ENCODE results near the gene CLEC1A. TPM values are rescaled to one million over a fixed set of nuclear protein-coding genes. Genes with fewer than 3 reads are reported as not detected.

CLEC1A gene, protein sequence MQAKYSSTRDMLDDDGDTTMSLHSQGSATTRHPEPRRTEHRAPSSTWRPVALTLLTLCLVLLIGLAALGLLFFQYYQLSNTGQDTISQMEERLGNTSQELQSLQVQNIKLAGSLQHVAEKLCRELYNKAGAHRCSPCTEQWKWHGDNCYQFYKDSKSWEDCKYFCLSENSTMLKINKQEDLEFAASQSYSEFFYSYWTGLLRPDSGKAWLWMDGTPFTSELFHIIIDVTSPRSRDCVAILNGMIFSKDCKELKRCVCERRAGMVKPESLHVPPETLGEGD
- total RNA-seq, result 2.4 TPM
- long read RNA-seq, partial matches to known transcripts, result 0 of 2 reads
- long read RNA-seq, other reads (novel, unspliced or antisense), result 0 of 2 reads

DNA sequence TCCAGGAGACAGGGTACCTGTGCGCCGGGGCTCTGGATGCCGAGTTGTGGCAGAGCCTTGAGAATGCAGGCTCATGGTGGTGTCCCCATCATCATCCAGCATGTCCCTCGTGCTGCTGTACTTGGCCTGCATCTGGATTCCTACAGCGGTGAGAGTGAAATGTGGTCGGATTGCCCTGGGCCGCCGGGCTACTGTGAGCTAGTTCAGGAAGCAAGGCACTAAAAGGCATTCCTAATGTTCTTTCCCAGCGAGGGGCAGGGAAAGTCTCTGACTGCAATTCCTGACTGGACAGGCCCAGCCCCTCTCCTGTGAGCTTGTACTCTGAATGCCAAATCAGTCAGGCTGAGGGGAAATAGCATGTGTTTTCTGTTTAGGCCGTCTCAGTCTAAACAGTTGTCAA lies at the start of gene CLEC1A:
CLEC1A (minus strand) TSS at position 195 of the 400 bp plus-strand sequence; CDS start at position 132, 63 bp downstream.
- intact Hi-C loops (cut with micrococcal nuclease), result no loop called here
- TF ChIP-seq, protein P1, sequence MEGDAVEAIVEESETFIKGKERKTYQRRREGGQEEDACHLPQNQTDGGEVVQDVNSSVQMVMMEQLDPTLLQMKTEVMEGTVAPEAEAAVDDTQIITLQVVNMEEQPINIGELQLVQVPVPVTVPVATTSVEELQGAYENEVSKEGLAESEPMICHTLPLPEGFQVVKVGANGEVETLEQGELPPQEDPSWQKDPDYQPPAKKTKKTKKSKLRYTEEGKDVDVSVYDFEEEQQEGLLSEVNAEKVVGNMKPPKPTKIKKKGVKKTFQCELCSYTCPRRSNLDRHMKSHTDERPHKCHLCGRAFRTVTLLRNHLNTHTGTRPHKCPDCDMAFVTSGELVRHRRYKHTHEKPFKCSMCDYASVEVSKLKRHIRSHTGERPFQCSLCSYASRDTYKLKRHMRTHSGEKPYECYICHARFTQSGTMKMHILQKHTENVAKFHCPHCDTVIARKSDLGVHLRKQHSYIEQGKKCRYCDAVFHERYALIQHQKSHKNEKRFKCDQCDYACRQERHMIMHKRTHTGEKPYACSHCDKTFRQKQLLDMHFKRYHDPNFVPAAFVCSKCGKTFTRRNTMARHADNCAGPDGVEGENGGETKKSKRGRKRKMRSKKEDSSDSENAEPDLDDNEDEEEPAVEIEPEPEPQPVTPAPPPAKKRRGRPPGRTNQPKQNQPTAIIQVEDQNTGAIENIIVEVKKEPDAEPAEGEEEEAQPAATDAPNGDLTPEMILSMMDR (IDR thresholded peaks at IDR 0.05; ENCODE audit: borderline replicate concordance), result no peak
- Histone ChIP-seq H3K4me1 (peaks cover 44% of the 10 kb centered on the region), H3K9me3 (replicated peaks) (peaks cover 3% of the 10 kb centered on the region), H3K27ac (replicated peaks) (peak within 1 kb of the TSS; percentile 79), H3K4me3 (peak within 1 kb of the TSS; percentile 60), H3K36me3 (no peaks in the 10 kb centered on the region), H3K27me3 (ENCODE audit: low read depth) (no peaks in the 10 kb centered on the region)
- peak; percentile 23 for DNase-seq

DNA sequence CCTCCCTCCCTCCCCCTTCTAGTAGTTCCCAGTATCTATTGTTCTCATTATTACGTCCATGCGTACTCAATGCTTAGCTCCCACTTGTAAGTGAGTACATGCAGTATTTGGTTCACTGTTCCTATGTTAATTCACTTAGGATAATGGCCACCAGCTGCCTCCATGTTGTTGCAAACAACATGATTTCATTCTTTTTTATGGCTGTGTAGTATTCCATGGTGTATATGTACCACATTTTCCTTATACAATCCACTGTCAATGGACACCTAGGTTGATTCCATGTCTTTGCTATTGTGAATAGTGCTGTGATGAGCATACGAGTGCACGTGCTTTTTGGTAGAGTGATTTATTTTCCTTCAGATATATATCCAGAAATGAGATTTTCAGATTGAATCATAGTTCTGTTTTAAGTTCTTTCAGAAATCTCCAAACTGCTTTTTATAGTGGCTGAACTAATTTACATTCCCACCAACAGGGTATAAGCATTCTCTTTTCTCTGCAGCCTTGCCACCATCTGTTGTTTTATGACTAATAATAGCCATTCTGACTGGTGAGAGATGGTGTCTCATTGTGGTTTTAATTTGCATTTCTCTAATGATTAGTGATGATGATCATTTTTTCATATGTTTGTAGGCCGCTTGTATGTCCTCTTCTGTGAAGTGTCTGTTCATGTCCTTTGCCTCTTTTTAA lies 49.1 kb upstream of the CLEC1A start:
- H3K27me3 ChIP-seq (ENCODE audit: low read depth), result no peaks in the 10 kb centered on the region
- no peak overlapping the region for H3K27ac ChIP-seq (replicated peaks)
- no peak for DNase-seq
- H3K36me3 ChIP-seq, result no peaks in the 10 kb centered on the region
- H3K4me1 ChIP-seq, result peaks cover 15% of the 10 kb centered on the region
- no peak overlapping the region for H3K4me3 ChIP-seq
- TF ChIP-seq, protein P1 (IDR thresholded peaks at IDR 0.05; ENCODE audit: borderline replicate concordance), result no peak
- H3K9me3 ChIP-seq (replicated peaks), result no peaks in the 10 kb centered on the region
- intact Hi-C loops (cut with micrococcal nuclease), result no loop called here

GRCh38 chr12:10142976-10143589 lies 44.3 kb upstream of the CLEC1A start:
- Histone ChIP-seq H3K4me1 (peaks cover 17% of the 10 kb centered on the region), H3K36me3 (no peaks in the 10 kb centered on the region), H3K4me3 (no peak overlapping the region), H3K9me3 (replicated peaks) (no peaks in the 10 kb centered on the region), H3K27ac (replicated peaks) (peak overlapping the region; percentile 51), H3K27me3 (ENCODE audit: low read depth) (no peaks in the 10 kb centered on the region)
- TF ChIP-seq, protein P1 (IDR thresholded peaks at IDR 0.05; ENCODE audit: borderline replicate concordance), result no peak
- intact Hi-C loops (cut with micrococcal nuclease), result no loop called here
- DNase-seq, result no peak

GRCh38 chr12:10140001-10140400 lies 41.2 kb upstream of the CLEC1A start:
- intact Hi-C loops (cut with micrococcal nuclease), result loop anchor here (2.0 kb wide), 1 partner anchor 107 kb away; no protein-coding TSS in a partner anchor
- TF ChIP-seq, protein P1 (IDR thresholded peaks at IDR 0.05; ENCODE audit: borderline replicate concordance), result peak; percentile 70
- DNase-seq, result no peak
- no peak overlapping the region for H3K4me3 ChIP-seq
- H3K27ac ChIP-seq (replicated peaks), result no peak overlapping the region
- H3K9me3 ChIP-seq (replicated peaks), result no peaks in the 10 kb centered on the region
- H3K36me3 ChIP-seq, result no peaks in the 10 kb centered on the region
- H3K4me1 ChIP-seq, result peaks cover 17% of the 10 kb centered on the region
- no peaks in the 10 kb centered on the region for H3K27me3 ChIP-seq (ENCODE audit: low read depth)

GRCh38 chr12:10136637-10137205 lies 37.9 kb upstream of the CLEC1A start:
- intact Hi-C loops (cut with micrococcal nuclease), result no loop called here
- Histone ChIP-seq H3K9me3 (replicated peaks) (no peaks in the 10 kb centered on the region), H3K27me3 (ENCODE audit: low read depth) (no peaks in the 10 kb centered on the region), H3K4me1 (peaks cover 10% of the 10 kb centered on the region), H3K36me3 (no peaks in the 10 kb centered on the region), H3K4me3 (no peak overlapping the region), H3K27ac (replicated peaks) (no peak overlapping the region)
- no peak for DNase-seq
- TF ChIP-seq, protein P1 (IDR thresholded peaks at IDR 0.05; ENCODE audit: borderline replicate concordance), result no peak
